Endothelial cell of umbilical vein (primary cell): ENCODE results near the gene UNCX. TPM values are rescaled to one million over a fixed set of nuclear protein-coding genes. Genes with fewer than 3 reads are reported as not detected.

ENCODE experiments used
- BruUV-seq: library from RNA; stranded (reverse); fragments of 400-500 nt; replicated peaks from 2 replicates; lab custom pipeline; 2021; lab: Mats Ljungman, UMichigan
- CTCF ChIA-PET: fragments of 300-600, 350-600 bp; sonication (Branson Sonifier 250); formaldehyde crosslinking; loops from one replicate; lab custom pipeline; 2021; ENCODE audit warnings: antibody characterized with exemption, inconsistent platforms; lab: Charles Lee
- POLR2A ChIA-PET: fragments of 300-600, 350-600 bp; sonication (Branson Sonifier 250); formaldehyde crosslinking; loops from one replicate; lab custom pipeline; 2021; ENCODE audit warnings: antibody characterized with exemption, inconsistent platforms; lab: Charles Lee
- DNase-seq: peaks from one replicate; pipeline ENCODE4 v3.0.0-alpha.2; 2011; ENCODE audit warnings: low read depth, low spot score
- FAIRE-seq: peaks from 2 replicates; lab custom pipeline; 2011; peaks lifted over from hg19 to GRCh38; lab: Jason Lieb, UNC
- H2AFZ ChIP-seq: 2 replicates; pipeline ENCODE4 v1.6.0; 2012; ENCODE audit warnings: low read depth, low read length, control low read depth, inconsistent platforms
- H3K27ac ChIP-seq: 2 replicates; pipeline ENCODE4 v1.5.1; 2011; ENCODE audit warnings: low read depth, mild to moderate bottlenecking, control low read depth, low read length, moderate library complexity; ENCODE audit not compliant: insufficient read depth
- H3K27me3 ChIP-seq, 2 experiments: 2 replicates each; pipeline versions ENCODE4 v1.6.0 to v1.6.1; 2011; ENCODE audit warnings: low read length in 2 of 2, mixed read lengths in 1 of 2; ENCODE audit not compliant: control insufficient read depth in 2 of 2, insufficient read depth in 2 of 2
- H3K36me3 ChIP-seq, 2 experiments: 2 replicates in 1 of 2; 3 replicates in 1 of 2; pipeline ENCODE4 v1.5.1; 2011; ENCODE audit warnings: low read length in 2 of 2, mild to moderate bottlenecking in 1 of 2, moderate library complexity in 1 of 2; ENCODE audit not compliant: control insufficient read depth in 2 of 2, insufficient read depth in 2 of 2; ENCODE audit errors: extremely low read depth in 1 of 2
- H3K4me1 ChIP-seq: 3 replicates; pipeline ENCODE4 v1.5.1; 2011; ENCODE audit warnings: mild to moderate bottlenecking, low read length; ENCODE audit not compliant: control insufficient read depth, insufficient read depth; ENCODE audit errors: extremely low read depth
- H3K4me2 ChIP-seq: 2 replicates; pipeline ENCODE4 v1.6.1; 2011; ENCODE audit warnings: low read length, control low read depth, mixed read lengths; ENCODE audit not compliant: insufficient read depth
- H3K4me3 ChIP-seq, 3 experiments: fragments of 200-600 bp in 1 of 3; sonication (generic), shearing (Covaris generic) in 1 of 3; replicated peaks in 1 of 3; 2 replicates each; pipeline ENCODE4 v1.5.1; 2011 to 2016; ENCODE audit warnings: control low read depth in 3 of 3, low read length in 3 of 3, mild to moderate bottlenecking in 2 of 3, inconsistent platforms in 1 of 3, low read depth in 1 of 3, moderate library complexity in 1 of 3; ENCODE audit not compliant: insufficient read depth in 1 of 3
- H3K79me2 ChIP-seq: 2 replicates; pipeline ENCODE4 v1.6.0; 2012; ENCODE audit warnings: low read length, inconsistent platforms; ENCODE audit not compliant: control insufficient read depth, insufficient read depth
- H3K9ac ChIP-seq: replicated peaks from 2 replicates; pipeline ENCODE3; 2011; ENCODE audit warnings: low read length, control low read depth; ENCODE audit not compliant: insufficient read depth; ENCODE audit errors: extremely low read depth
- H3K9me1 ChIP-seq: replicated peaks from 3 replicates; pipeline ENCODE4 v1.6.0; 2011; ENCODE audit warnings: mild to moderate bottlenecking, low read length; ENCODE audit not compliant: control insufficient read depth, insufficient read depth; ENCODE audit errors: extremely low read depth
- H3K9me3 ChIP-seq: replicated peaks from 2 replicates; pipeline ENCODE4 v1.5.1; 2012; ENCODE audit warnings: low read length, inconsistent platforms; ENCODE audit not compliant: control insufficient read depth, insufficient read depth
- H4K20me1 ChIP-seq: replicated peaks from 2 replicates; pipeline ENCODE3; 2011; ENCODE audit warnings: mild to moderate bottlenecking, low read length; ENCODE audit not compliant: control insufficient read depth, insufficient read depth; ENCODE audit errors: extremely low read depth
- EZH2 ChIP-seq: IDR thresholded peaks from 2 replicates; pipeline ENCODE4 v1.6.1; 2012; ENCODE audit warnings: borderline replicate concordance, low read depth, mild to moderate bottlenecking, moderate library complexity, low read length, inconsistent platforms; ENCODE audit not compliant: severe bottlenecking
- FOS ChIP-seq: IDR thresholded peaks from 2 replicates; pipeline ENCODE4 v1.6.1; 2011; ENCODE audit warnings: mild to moderate bottlenecking, low read length, moderate library complexity, borderline replicate concordance; ENCODE audit not compliant: insufficient read depth
- GATA2 ChIP-seq: IDR thresholded peaks from 2 replicates; pipeline ENCODE4 v1.7.0; 2011; ENCODE audit warnings: low read depth, mild to moderate bottlenecking, moderate library complexity, mixed read lengths, low read length; ENCODE audit not compliant: insufficient read length, insufficient read depth
- JUN ChIP-seq: IDR thresholded peaks from 2 replicates; pipeline ENCODE4 v1.6.1; 2011; ENCODE audit warnings: borderline replicate concordance, low read depth; ENCODE audit not compliant: insufficient read length, insufficient read depth
- MYC ChIP-seq: IDR thresholded peaks from one replicate; pipeline ENCODE4 v1.6.1; 2011; ENCODE audit warnings: mild to moderate bottlenecking, low read depth, low read length
- POLR2A ChIP-seq: IDR thresholded peaks from 2 replicates; pipeline ENCODE4 v1.6.1; 2012; ENCODE audit warnings: low read depth, mild to moderate bottlenecking, control low read depth, low read length
- POLR2AphosphoS5 ChIP-seq: IDR thresholded peaks from 2 replicates; pipeline ENCODE4 v1.6.1; 2012; ENCODE audit warnings: low read depth, mild to moderate bottlenecking, control low read depth, low read length, moderate library complexity; ENCODE audit not compliant: insufficient read depth
- dilution Hi-C: fragments of 300-500 bp; cut with MboI; formaldehyde crosslinking; loops from one replicate; pipeline ENCODE4 v1.15.0; 2019; ENCODE audit warnings: low sequenced_read_pairs; ENCODE audit not compliant: extremely low pct_ligation_motif_present
- intact Hi-C: fragments of 100-400 bp; cut with micrococcal nuclease; formaldehyde crosslinking; loops from one replicate; pipeline ENCODE4 v1.10.0; 2022
- polyA plus RNA-seq, 4 experiments: library from polyadenylated mRNA; depleted of rRNA in 3 of 4; stranded (reverse) in 3 of 4; unstranded in 1 of 4; fragments of >200 nt; gene quantifications; 2 replicates each; pipeline versions ENCODE4 v1.2.1 to v1.2.3, GENCODE V29; 2011 to 2012; ENCODE audit warnings: missing spikeins in 1 of 4
- total RNA-seq: library from RNA; stranded (reverse); gene quantifications from 2 replicates; pipeline ENCODE4 v1.2.3, GENCODE V29; 2021
- TF ChIP-seq, protein P1 (sequence below), 2 donors: IDR thresholded peaks; 1 replicate in 1 of 2; 2 replicates in 1 of 2; pipeline ENCODE4 v1.5.1; 2011; ENCODE audit warnings: low read length in 2 of 2, mild to moderate bottlenecking in 2 of 2, moderate library complexity in 2 of 2, control low read depth in 1 of 2, inconsistent platforms in 1 of 2, low read depth in 1 of 2; ENCODE audit not compliant: insufficient read depth in 1 of 2; ENCODE audit errors: extremely low read depth in 1 of 2
- TF ChIP-seq, protein P2 (sequence below): IDR thresholded peaks from 2 replicates; pipeline ENCODE4 v1.6.1; 2011; ENCODE audit not compliant: insufficient read depth, insufficient read length

The UNCX gene
- total and polyA plus RNA-seq, 2 donors (not counting 3 experiments of a cell fraction or from before 2014, with no cell fraction given): not detected

DNA sequence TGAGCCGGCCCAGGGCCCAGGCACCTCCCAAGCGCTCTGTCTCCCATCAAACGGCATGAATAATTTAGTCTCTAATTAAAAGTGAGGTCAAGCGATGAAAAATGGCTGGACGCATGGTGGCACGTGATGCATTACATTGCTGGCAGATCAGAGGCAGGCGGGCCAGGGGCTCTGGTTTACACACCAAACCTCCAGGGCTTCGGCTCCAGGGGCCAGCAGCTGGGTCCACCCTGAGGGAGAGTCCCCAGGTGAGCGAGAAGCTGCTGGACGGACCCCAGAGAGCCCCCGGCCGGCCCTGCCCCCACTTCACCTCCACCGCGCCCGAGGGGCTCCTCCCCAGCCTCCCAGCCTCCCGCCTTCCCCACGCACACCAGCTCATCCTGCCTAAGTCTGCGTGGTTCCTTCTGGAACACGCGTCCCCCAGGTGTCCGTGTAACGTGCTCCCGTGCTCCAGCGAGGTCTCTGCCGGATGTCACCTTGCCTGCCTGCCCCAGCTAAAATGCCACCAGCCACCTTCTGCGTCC lies 23.2 kb downstream of the UNCX start:
- H3K36me3 ChIP-seq: no peaks in the 10 kb centered on the region
- H3K4me1 ChIP-seq: no peaks in the 10 kb centered on the region
- peaks cover 5 to 8% of the 10 kb centered on the region in 2 experiments for H3K27me3 ChIP-seq
- CTCF ChIA-PET: no interaction called here
- no peak for FAIRE-seq
- H3K4me3 ChIP-seq: no peak overlapping the region
- POLR2A ChIA-PET: no interaction called here
- H3K4me2 ChIP-seq: no peak overlapping the region
- intact Hi-C loops (no loop called here), dilution Hi-C loops (no loop called here)
- TF ChIP-seq FOS (no peak), JUN (no peak), POLR2A (no peak), POLR2AphosphoS5 (no peak), GATA2 (no peak), EZH2 (no peak), MYC (no peak)
- TF ChIP-seq, protein P1, sequence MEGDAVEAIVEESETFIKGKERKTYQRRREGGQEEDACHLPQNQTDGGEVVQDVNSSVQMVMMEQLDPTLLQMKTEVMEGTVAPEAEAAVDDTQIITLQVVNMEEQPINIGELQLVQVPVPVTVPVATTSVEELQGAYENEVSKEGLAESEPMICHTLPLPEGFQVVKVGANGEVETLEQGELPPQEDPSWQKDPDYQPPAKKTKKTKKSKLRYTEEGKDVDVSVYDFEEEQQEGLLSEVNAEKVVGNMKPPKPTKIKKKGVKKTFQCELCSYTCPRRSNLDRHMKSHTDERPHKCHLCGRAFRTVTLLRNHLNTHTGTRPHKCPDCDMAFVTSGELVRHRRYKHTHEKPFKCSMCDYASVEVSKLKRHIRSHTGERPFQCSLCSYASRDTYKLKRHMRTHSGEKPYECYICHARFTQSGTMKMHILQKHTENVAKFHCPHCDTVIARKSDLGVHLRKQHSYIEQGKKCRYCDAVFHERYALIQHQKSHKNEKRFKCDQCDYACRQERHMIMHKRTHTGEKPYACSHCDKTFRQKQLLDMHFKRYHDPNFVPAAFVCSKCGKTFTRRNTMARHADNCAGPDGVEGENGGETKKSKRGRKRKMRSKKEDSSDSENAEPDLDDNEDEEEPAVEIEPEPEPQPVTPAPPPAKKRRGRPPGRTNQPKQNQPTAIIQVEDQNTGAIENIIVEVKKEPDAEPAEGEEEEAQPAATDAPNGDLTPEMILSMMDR (IDR thresholded peaks at IDR 0.05; ENCODE audit: extremely low read depth in 1 of 2, insufficient read depth in 1 of 2, low read depth in 1 of 2, low read length in 2 of 2): no peak
- TF ChIP-seq, protein P2, sequence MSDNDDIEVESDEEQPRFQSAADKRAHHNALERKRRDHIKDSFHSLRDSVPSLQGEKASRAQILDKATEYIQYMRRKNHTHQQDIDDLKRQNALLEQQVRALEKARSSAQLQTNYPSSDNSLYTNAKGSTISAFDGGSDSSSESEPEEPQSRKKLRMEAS: no peak
- H2AFZ ChIP-seq: no peak overlapping the region
- no peaks in the 10 kb centered on the region for H3K79me2 ChIP-seq
- BruUV-seq: no TSS peak
- no peaks in the 10 kb centered on the region for H3K9me1 ChIP-seq
- H3K9ac ChIP-seq: no peak overlapping the region
- no peak overlapping the region for H3K27ac ChIP-seq
- H3K9me3 ChIP-seq: no peaks in the 10 kb centered on the region
- DNase-seq: no peak
- no peaks in the 10 kb centered on the region for H4K20me1 ChIP-seq
